Measurements from ENCODE around the gene FBXO31. TPM values are rescaled to one million over a fixed set of nuclear protein-coding genes. Genes with fewer than 3 reads are reported as not detected.
"Not testable (repeated sequence)": the region's sequence is repeated elsewhere in the genome, so short reads cannot be mapped to it uniquely, and the experiment has no call there.

Gene FBXO31
- total and polyA plus RNA-seq, 5 experiments from 2014 or later: 15.4 to 52.7 (median 36.4) TPM

DNA sequence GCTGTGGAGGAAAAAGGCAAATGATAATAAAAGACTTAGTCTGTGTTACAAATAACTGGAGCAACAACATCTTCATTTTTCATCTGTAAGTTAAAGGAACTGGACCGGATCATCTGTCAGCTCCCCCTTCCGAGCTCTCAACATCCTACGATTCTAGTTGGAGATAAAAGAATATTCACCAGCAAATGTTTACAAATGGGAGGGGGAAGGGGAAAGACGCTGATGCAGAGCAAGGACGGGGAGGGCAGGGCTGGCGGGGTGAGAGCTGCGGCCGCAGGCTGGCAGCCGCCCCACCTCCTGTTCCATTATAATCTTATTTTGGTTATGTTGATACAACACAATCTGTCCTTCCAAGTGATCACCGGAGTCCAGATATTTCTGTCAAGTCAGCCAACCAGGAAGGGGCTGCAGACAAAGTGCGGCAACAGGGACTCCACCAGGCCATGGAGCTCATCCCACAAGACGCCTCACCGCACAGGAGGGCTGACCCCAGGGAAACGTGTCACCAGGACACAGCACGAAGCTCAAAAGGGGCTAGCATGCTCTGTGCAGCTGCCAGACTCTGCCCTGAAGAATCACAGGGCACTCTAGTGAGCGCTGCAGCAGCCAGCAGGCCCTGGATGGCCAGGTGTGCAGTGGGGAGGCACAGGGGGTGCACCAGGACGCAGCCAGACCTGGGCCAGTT lies 19.7 kb downstream of the FBXO31 start:
- H3K36me3 Mint-ChIP-seq: peaks cover 0 to 56% (median 9%) of the 10 kb centered on the region in 3 donors
- no peaks in the 10 kb centered on the region for H3K27me3 Mint-ChIP-seq
- no peaks in the 10 kb centered on the region for H3K9me3 Mint-ChIP-seq
- POLR2A ChIA-PET: interaction anchor here (1.0 kb wide), 1 partner anchor 25 kb away, joined by 4 read pairs; no protein-coding TSS in a partner anchor
- peaks cover 10 to 49% (median 38%) of the 10 kb centered on the region in 4 donors for H3K4me1 Mint-ChIP-seq
- peak overlapping the region in 7 of 10 donors; percentile 18 to 76 (median 69) for H3K27ac Mint-ChIP-seq
- no peak for ATAC-seq
- peak overlapping the region in 3 of 10 donors; percentile 6 to 48 (median 31) for H3K4me3 Mint-ChIP-seq
- no peak for DNase-seq

DNA sequence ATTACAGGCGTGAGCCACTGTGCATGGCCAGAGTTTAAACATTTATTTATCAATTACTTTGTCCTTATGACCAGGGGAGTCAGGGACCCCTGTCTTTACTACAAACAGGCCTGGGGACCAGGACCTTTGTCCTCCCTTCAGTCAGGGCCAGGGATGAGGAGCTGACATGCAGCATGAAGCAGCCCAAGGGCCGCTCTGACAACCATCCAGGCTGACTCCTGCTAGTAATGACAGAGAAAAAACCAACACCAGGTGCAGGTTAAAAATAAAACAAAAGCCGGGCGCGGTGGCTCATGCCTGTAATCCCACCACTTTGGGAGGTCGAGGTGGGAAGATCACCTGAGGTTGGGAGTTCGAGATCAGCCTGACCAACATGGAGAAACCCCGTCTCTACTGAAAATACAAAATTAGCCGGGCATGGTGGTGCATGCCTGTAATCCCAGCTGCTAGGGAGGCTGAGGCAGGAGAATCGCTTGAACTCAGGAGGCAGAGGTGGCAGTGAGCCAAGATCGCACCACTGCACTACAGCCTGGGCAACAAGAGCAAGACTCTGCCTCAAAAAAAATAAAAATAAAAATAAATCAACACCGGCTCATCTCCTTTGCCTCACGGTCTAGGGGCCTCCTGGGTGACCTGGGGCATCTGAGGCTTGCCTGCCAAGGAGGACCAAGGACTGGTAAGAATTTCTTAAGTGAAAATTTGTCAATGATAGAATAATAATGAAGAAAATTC lies 20.6 kb downstream of the FBXO31 start:
- not testable (repeated sequence) for ATAC-seq, DNase-seq, H3K27me3 Mint-ChIP-seq, H3K9me3 Mint-ChIP-seq, H3K4me3 Mint-ChIP-seq
- Mint-ChIP-seq H3K27ac (peak overlapping the region in 6 of 10 donors; percentile 18 to 76 (median 74)), H3K4me1 (peaks cover 7 to 42% (median 29%) of the 10 kb centered on the region in 4 donors), H3K36me3 (peaks cover 0 to 63% (median 13%) of the 10 kb centered on the region in 3 donors)
- POLR2A ChIA-PET: interaction anchor here (1.0 kb wide), 1 partner anchor 25 kb away, joined by 4 read pairs; no protein-coding TSS in a partner anchor

DNA sequence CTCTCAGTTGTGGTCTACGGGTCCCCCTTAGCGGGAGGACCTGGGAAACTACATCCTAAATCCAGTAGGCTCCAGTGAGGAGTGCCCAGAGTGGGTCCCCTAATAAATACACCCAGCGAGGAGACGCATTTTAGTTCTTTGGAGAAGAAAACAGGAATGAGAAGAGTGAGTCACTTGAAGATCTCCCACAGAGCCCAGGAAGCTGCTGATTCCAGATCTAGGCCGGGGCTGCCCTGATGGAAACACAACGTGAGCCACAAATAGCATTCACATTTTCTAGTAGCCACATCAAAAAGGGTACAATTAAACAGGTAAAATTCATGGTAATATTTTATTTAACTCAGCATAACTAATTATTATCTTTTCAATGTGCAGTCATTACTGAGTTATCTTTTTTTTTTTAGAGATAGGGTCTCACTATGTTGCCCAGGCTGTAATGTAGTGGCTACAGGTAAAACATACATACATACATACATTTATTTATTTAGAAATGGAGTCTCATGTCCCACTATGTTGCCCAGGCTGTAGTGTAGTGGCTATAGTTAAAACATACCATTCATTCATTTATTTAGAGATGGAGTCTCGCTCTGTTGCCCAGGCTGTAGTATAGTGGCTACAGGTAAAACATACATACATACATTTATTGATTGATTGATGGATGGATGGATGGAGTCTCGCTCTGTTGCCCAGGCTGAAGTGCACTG lies 21.5 kb downstream of the FBXO31 start:
- peak overlapping the region in 2 of 10 donors; percentile 28 to 74 for H3K27ac Mint-ChIP-seq
- peaks cover 0 to 64% (median 14%) of the 10 kb centered on the region in 3 donors for H3K36me3 Mint-ChIP-seq
- ATAC-seq (no peak), DNase-seq (no peak)
- no peak overlapping the region for H3K4me3 Mint-ChIP-seq
- H3K9me3 Mint-ChIP-seq: no peaks in the 10 kb centered on the region
- POLR2A ChIA-PET: no interaction called here
- H3K27me3 Mint-ChIP-seq: no peaks in the 10 kb centered on the region
- H3K4me1 Mint-ChIP-seq: peaks cover 7 to 34% (median 24%) of the 10 kb centered on the region in 4 donors

DNA sequence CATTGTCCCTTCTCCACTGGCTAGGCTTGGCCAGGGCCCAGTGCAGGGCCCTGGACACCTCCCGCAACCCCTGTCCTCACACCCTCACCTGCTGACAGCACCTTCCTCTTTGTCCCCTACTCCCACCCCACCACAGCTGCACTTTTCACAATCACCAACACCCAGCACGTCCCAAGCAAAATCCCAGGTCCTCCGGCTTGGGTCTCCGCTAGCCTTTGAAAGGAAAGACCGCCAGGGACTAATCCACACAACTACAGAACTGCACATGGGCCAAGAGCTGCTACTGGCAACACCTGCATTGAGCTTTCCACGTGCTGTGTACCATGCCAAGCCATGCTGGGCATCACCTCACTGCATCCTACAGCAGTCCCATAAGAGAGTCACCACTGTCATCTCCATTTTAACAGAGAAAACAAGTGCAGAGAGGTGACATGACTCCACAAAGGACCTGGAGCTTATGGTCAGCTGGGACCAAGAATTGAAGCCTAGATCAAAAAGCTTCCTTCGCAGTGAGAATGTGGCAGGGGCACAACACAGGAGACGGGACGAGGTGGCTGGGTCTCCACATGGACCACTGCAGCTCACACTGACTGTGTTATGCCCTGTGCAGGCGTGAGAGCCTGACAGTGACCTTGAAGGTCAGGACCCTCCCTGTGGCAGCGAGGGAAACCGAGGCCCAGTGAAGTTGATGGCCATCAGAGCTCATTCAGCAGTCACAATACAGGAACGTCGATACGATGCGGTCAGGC lies 22.5 kb downstream of the FBXO31 start:
- POLR2A ChIA-PET: interaction anchor here (0.6 kb wide), 1 partner anchor 1234 kb away, joined by 4 read pairs; no protein-coding TSS in a partner anchor
- H3K27me3 Mint-ChIP-seq: no peaks in the 10 kb centered on the region
- DNase-seq (no peak), ATAC-seq (no peak)
- H3K9me3 Mint-ChIP-seq: no peaks in the 10 kb centered on the region
- peaks cover 7 to 30% (median 19%) of the 10 kb centered on the region in 4 donors for H3K4me1 Mint-ChIP-seq
- H3K27ac Mint-ChIP-seq: peak overlapping the region in 2 of 10 donors; percentile 13 to 52
- peaks cover 0 to 64% (median 14%) of the 10 kb centered on the region in 3 donors for H3K36me3 Mint-ChIP-seq
- no peak overlapping the region for H3K4me3 Mint-ChIP-seq

DNA sequence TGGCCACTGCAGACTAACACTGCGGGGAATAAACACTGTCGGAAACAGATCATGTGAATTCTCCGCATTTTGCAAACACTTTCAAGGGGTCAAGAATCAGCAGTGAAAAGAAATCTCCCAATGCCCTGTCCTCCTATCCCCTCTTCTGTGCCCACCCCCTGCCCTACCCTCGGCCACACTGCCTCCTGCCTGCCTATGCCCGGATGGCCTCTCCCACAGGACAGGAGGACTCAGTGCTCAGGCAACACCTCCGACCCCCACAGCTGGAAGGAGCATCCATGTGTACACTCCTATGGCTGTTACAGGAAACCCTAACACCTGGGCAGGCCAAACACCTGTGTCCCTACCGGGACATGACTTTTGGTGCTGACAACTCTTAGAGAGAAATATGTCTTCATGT lies 24.5 kb downstream of the FBXO31 start:
- H3K9me3 Mint-ChIP-seq: no peaks in the 10 kb centered on the region
- ATAC-seq: no peak
- H3K27ac Mint-ChIP-seq: peak overlapping the region in 3 of 10 donors; percentile 9 to 48 (median 14)
- DNase-seq: no peak
- POLR2A ChIA-PET: no interaction called here
- H3K27me3 Mint-ChIP-seq: no peaks in the 10 kb centered on the region
- H3K4me3 Mint-ChIP-seq: no peak overlapping the region
- H3K4me1 Mint-ChIP-seq: peaks cover 0 to 13% (median 8%) of the 10 kb centered on the region in 4 donors
- peaks cover 0 to 65% (median 14%) of the 10 kb centered on the region in 3 donors for H3K36me3 Mint-ChIP-seq

DNA sequence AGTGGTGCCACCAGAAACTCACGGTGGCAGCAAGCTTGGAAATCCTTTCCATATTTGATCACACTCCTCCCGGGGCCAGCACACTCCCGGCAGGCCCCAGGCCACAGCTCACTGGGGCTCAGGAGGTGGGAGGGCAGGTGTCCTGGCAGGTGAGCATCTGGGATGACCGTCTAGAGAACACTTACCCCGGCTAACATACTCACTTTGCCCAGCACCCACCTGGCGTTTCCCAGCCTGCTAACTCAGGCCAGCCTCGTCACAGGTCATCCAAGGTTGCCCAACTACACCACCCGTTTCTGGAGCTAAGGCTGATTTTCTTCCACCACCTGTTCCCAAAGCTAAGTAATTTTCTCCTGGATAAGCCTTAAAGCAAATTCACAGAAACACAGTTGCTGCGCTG lies 24.9 kb downstream of the FBXO31 start:
- ATAC-seq (no peak), DNase-seq (no peak)
- Mint-ChIP-seq H3K4me3 (no peak overlapping the region), H3K4me1 (peaks cover 0 to 12% (median 6%) of the 10 kb centered on the region in 4 donors), H3K9me3 (no peaks in the 10 kb centered on the region), H3K27ac (no peak overlapping the region), H3K36me3 (peaks cover 0 to 65% (median 13%) of the 10 kb centered on the region in 3 donors), H3K27me3 (no peaks in the 10 kb centered on the region)
- POLR2A ChIA-PET: no interaction called here

DNA sequence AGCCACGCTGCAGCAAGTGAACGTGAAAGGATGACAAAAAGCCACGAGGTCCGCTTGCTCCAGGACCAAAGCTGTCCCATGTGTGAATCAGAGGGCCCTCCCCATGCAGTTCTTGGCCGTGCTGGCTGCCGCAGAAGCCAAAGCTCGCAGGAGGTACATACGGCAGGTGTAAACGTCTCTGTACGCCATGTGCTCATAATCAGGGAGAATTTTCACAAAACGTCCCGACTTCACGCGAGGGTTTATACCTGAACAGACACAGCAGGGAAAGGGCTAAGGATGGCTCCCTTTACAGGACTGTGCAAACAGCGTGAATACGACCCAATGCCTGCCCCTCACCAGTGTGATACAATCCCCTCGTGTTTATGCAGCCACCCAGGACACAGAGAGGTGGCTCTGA lies 25.3 kb downstream of the FBXO31 start:
- Mint-ChIP-seq H3K27ac (peak overlapping the region in 3 of 10 donors; percentile 37 to 73 (median 39)), H3K4me3 (no peak overlapping the region), H3K36me3 (peaks cover 0 to 61% (median 9%) of the 10 kb centered on the region in 3 donors), H3K9me3 (no peaks in the 10 kb centered on the region), H3K4me1 (peaks cover 0 to 8% (median 3%) of the 10 kb centered on the region in 4 donors), H3K27me3 (no peaks in the 10 kb centered on the region)
- DNase-seq: no peak
- POLR2A ChIA-PET: interaction anchor here (0.6 kb wide), 1 partner anchor 1217 kb away, joined by 4 read pairs; no protein-coding TSS in a partner anchor
- ATAC-seq: no peak

DNA sequence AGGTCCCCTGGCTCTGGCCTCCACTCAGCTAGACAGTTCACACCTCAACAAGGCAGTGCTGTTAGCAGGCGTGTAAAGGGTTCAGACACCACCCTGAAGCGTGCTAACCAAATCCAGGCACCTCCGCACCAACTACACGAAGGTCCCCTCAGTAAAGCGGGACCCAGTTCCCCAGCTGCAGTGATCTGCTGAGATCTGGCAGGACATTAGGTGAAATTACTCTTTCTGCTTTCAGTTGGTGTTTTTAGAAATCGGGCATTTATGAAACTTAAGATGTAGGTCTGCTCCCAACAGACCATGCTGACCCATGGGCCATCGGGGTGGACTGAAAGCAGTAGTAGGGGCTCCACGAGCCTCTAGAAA lies 27.1 kb downstream of the FBXO31 start:
- DNase-seq: no peak
- H3K27me3 Mint-ChIP-seq: no peaks in the 10 kb centered on the region
- no peaks in the 10 kb centered on the region for H3K9me3 Mint-ChIP-seq
- no peak for ATAC-seq
- H3K4me3 Mint-ChIP-seq: no peak overlapping the region
- H3K27ac Mint-ChIP-seq: peak overlapping the region in 1 of 10 donors; percentile 34
- peaks cover 0 to 8% (median 3%) of the 10 kb centered on the region in 4 donors for H3K4me1 Mint-ChIP-seq
- POLR2A ChIA-PET: no interaction called here
- H3K36me3 Mint-ChIP-seq: peaks cover 0 to 56% (median 9%) of the 10 kb centered on the region in 3 donors

DNA sequence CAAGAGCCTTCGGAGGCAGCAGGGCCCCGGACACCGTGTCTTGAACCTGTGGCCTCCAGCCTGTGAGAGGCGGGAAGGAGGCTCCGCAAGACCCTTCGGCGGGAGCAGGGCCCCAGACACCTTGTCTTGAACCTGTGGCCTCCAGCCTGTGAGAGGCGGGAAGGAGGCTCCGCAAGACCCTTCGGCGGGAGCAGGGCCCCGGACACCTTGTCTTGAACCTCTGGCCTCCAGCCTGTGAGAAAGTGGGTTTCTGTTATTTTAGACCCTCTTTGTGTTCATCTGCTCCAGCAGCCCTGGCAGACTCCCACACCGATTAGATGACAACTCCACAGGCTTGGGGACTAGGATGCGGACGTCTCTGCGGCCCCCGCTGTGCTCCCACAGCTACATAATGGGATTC lies 30.0 kb downstream of the FBXO31 start:
- H3K36me3 Mint-ChIP-seq: peaks cover 0 to 47% (median 4%) of the 10 kb centered on the region in 3 donors
- no peaks in the 10 kb centered on the region for H3K27me3 Mint-ChIP-seq
- no peak overlapping the region for H3K4me3 Mint-ChIP-seq
- ATAC-seq (no peak), DNase-seq (no peak)
- no peaks in the 10 kb centered on the region for H3K9me3 Mint-ChIP-seq
- H3K27ac Mint-ChIP-seq: no peak overlapping the region
- peaks cover 0 to 12% (median 5%) of the 10 kb centered on the region in 4 donors for H3K4me1 Mint-ChIP-seq
- POLR2A ChIA-PET: no interaction called here

DNA sequence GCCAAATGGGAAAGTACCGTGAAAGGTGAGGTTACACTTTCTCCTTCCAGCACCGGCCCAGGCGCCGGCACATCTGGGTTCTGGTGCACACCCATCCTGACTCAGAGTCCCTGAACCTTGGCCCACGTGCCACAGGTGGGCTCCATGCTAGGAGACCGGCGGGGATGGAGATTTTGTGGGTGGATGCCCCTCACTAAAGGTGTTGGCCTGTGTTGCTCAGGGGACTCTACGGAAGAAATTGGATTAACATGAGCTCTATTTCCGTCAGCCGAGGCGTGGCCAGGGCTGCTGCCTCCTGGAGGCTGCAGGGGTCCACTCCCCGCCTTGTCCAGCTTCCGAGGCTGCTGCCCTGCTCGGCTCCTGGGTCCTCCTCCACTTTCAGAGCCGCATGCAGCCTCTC lies 30.8 kb downstream of the FBXO31 start:
- Mint-ChIP-seq H3K36me3 (peaks cover 0 to 40% (median 0%) of the 10 kb centered on the region in 3 donors), H3K4me3 (no peak overlapping the region), H3K27me3 (no peaks in the 10 kb centered on the region), H3K4me1 (peaks cover 0 to 13% (median 7%) of the 10 kb centered on the region in 4 donors), H3K9me3 (no peaks in the 10 kb centered on the region), H3K27ac (no peak overlapping the region)
- DNase-seq (no peak), ATAC-seq (no peak)
- POLR2A ChIA-PET: no interaction called here

DNA sequence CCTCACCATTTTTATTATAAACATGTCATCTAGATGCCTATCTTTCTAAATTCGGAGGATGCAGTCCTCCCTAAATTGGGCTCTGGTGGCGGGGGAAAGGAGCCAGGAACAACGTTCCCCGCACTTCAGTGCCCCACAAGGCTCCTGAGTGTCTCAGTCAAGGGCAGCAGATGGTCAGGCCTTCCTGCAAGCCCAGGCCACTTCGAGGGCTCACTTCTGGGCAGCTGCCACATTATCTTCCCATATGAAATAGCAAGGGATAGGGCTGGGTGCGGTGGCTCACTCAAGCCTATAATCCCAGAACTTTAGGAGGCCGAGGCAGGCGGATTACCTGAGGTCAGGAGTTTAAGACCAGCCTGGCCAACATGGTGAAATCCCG lies 32.3 kb downstream of the FBXO31 start:
- no peak for DNase-seq
- peaks cover 0 to 37% (median 0%) of the 10 kb centered on the region in 3 donors for H3K36me3 Mint-ChIP-seq
- H3K27me3 Mint-ChIP-seq: no peaks in the 10 kb centered on the region
- POLR2A ChIA-PET: no interaction called here
- H3K4me1 Mint-ChIP-seq: peaks cover 0 to 15% (median 8%) of the 10 kb centered on the region in 4 donors
- H3K9me3 Mint-ChIP-seq: no peaks in the 10 kb centered on the region
- peak overlapping the region in 1 of 10 donors; percentile 63 for H3K27ac Mint-ChIP-seq
- no peak overlapping the region for H3K4me3 Mint-ChIP-seq
- ATAC-seq: no peak
